ENCODE results near the gene SCRN1. TPM values are rescaled to one million over a fixed set of nuclear protein-coding genes. Genes with fewer than 3 reads are reported as not detected.
"Not testable (repeated sequence)": the region's sequence is repeated elsewhere in the genome, so short reads cannot be mapped to it uniquely, and the experiment has no call there.

SCRN1 gene
- total RNA-seq, 1 experiment from 2014 or later = 116 TPM

DNA sequence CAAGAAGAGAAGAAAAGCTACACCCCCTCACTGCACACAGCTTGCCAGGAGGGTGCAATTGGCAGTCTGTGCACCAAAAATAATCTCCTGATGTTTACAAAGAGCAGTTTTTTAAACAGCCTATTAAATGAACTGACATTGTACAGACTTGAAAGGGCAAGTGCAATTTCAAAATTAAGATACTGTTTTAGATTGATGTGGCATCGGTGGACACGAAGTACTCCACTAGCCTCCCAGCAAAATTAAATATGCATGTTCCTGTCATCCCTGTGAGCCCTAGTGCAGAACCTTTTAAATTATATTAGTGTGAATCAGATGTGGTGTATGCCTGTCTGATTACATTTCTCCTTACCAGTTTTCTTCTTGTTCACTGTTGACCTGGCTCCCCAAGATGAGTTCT, 95.3 kb downstream of the SCRN1 start:
- Mint-ChIP-seq H3K4me1 (ENCODE audit: low read depth, unreplicated experiment) (no peaks in the 10 kb centered on the region), H3K9me3 (ENCODE audit: low read depth, unreplicated experiment) (peaks cover 10% of the 10 kb centered on the region), H3K27me3 (ENCODE audit: unreplicated experiment) (no peaks in the 10 kb centered on the region), H3K4me3 (ENCODE audit: low read depth, unreplicated experiment) (no peak overlapping the region), H3K36me3 (ENCODE audit: insufficient read depth, unreplicated experiment) (no peaks in the 10 kb centered on the region), H3K27ac (ENCODE audit: unreplicated experiment) (no peak overlapping the region)
- CTCF ChIA-PET = interaction anchor here (0.7 kb wide), 1 partner anchor 28 kb away, joined by 3 read pairs; no protein-coding TSS in a partner anchor
- DNase-seq = no peak
- TF ChIP-seq, protein P1, sequence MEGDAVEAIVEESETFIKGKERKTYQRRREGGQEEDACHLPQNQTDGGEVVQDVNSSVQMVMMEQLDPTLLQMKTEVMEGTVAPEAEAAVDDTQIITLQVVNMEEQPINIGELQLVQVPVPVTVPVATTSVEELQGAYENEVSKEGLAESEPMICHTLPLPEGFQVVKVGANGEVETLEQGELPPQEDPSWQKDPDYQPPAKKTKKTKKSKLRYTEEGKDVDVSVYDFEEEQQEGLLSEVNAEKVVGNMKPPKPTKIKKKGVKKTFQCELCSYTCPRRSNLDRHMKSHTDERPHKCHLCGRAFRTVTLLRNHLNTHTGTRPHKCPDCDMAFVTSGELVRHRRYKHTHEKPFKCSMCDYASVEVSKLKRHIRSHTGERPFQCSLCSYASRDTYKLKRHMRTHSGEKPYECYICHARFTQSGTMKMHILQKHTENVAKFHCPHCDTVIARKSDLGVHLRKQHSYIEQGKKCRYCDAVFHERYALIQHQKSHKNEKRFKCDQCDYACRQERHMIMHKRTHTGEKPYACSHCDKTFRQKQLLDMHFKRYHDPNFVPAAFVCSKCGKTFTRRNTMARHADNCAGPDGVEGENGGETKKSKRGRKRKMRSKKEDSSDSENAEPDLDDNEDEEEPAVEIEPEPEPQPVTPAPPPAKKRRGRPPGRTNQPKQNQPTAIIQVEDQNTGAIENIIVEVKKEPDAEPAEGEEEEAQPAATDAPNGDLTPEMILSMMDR (IDR thresholded peaks at IDR 0.05; ENCODE audit: unreplicated experiment) = no peak
- no TSS peak for BruUV-seq (replicated peaks)
- intact Hi-C loops (cut with micrococcal nuclease; ENCODE audit: unreplicated experiment) = no loop called here

DNA sequence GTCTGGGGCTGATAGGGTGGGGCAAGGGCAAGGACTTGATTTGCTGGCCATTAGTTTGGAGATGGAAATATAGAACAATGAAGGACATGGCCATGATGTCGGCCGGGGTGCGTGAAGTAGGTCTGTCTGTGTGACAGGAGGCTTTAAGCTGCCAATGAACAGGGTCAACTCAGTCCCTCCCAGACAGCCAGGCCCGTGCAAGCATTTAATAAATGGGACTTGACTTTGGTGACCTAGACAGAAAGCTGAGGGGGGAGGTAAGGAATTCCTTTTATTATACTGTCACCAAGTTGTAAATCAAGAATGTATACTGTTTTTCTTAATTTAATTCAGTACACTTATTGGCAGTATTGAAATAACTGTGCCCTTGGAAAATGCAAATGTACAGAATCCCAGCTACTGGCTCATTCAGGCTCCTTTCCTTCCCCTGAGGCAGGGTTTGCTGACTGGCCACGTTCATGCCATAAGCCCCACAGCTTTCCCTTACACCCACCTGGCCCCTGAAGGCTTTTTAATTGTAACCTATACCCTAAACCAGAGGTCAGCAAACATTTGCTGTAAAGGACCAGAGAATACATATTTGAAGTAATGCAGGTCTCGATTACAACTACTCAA, 96.1 kb downstream of the SCRN1 start:
- TF ChIP-seq, protein P1 (IDR thresholded peaks at IDR 0.05; ENCODE audit: unreplicated experiment) = no peak
- intact Hi-C loops (cut with micrococcal nuclease; ENCODE audit: unreplicated experiment) = no loop called here
- Mint-ChIP-seq H3K4me3 (ENCODE audit: low read depth, unreplicated experiment) (no peak overlapping the region), H3K4me1 (ENCODE audit: low read depth, unreplicated experiment) (no peaks in the 10 kb centered on the region), H3K9me3 (ENCODE audit: low read depth, unreplicated experiment) (peaks cover 10% of the 10 kb centered on the region), H3K27me3 (ENCODE audit: unreplicated experiment) (no peaks in the 10 kb centered on the region), H3K27ac (ENCODE audit: unreplicated experiment) (no peak overlapping the region), H3K36me3 (ENCODE audit: insufficient read depth, unreplicated experiment) (no peaks in the 10 kb centered on the region)
- no peak for DNase-seq
- BruUV-seq (replicated peaks) = no TSS peak
- CTCF ChIA-PET = no interaction called here

DNA sequence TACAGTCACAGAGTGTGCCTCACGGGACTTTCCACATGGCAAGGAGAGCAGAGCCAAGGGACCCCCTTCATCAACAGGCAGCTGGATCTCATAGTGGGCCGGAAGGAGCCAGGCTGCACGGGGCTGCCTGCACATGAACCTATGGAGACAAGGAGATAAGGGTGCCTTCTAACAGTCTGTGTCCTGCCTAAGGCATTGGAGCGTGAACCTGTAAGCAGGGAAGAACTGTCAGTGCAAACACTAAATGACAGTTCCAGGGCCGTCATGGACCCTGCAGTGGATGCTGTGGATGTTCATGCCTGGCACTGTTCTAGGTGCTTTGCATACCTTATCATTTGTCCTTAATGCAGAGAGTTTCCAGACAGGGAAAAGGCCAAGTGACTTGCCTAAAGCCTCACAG, 97.4 kb downstream of the SCRN1 start:
- no TSS peak for BruUV-seq (replicated peaks)

DNA sequence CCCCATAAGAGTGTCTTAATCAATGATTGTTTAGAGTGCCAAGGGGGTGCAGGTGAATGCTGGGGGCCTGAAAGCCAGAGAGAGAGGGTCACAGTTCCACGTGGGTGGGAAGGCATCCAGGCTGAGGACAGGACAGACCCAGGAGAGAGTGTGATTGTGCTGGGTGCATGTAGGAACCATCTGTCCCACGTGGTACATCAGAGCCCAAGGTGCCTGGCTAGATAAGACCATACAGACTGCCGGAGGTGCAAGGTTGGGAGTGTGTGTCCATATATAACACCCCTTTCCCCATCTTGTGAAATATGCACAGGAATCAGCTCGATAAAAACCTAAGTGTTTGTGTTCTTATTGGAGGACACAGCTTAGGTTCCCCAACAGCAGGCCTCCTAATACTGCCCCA, 97.8 kb downstream of the SCRN1 start:
- Mint-ChIP-seq H3K27ac (ENCODE audit: unreplicated experiment) (no peak overlapping the region), H3K27me3 (ENCODE audit: unreplicated experiment) (no peaks in the 10 kb centered on the region), H3K4me3 (ENCODE audit: low read depth, unreplicated experiment) (no peak overlapping the region), H3K4me1 (ENCODE audit: low read depth, unreplicated experiment) (no peaks in the 10 kb centered on the region), H3K9me3 (ENCODE audit: low read depth, unreplicated experiment) (peaks cover under 1% of the 10 kb centered on the region), H3K36me3 (ENCODE audit: insufficient read depth, unreplicated experiment) (no peaks in the 10 kb centered on the region)
- BruUV-seq (replicated peaks) = no TSS peak
- TF ChIP-seq, protein P1 (IDR thresholded peaks at IDR 0.05; ENCODE audit: unreplicated experiment) = no peak
- intact Hi-C loops (cut with micrococcal nuclease; ENCODE audit: unreplicated experiment) = no loop called here
- DNase-seq = no peak
- CTCF ChIA-PET = no interaction called here

More for the DNA sequence above, 97.4 kb downstream of the SCRN1 start:
- TF ChIP-seq, protein P1 (IDR thresholded peaks at IDR 0.05; ENCODE audit: unreplicated experiment) = no peak
- CTCF ChIA-PET = no interaction called here
- Mint-ChIP-seq H3K36me3 (ENCODE audit: insufficient read depth, unreplicated experiment) (no peaks in the 10 kb centered on the region), H3K4me3 (ENCODE audit: low read depth, unreplicated experiment) (no peak overlapping the region), H3K27me3 (ENCODE audit: unreplicated experiment) (no peaks in the 10 kb centered on the region), H3K27ac (ENCODE audit: unreplicated experiment) (no peak overlapping the region), H3K4me1 (ENCODE audit: low read depth, unreplicated experiment) (no peaks in the 10 kb centered on the region), H3K9me3 (ENCODE audit: low read depth, unreplicated experiment) (peaks cover 3% of the 10 kb centered on the region)
- intact Hi-C loops (cut with micrococcal nuclease; ENCODE audit: unreplicated experiment) = no loop called here
- no peak for DNase-seq

DNA sequence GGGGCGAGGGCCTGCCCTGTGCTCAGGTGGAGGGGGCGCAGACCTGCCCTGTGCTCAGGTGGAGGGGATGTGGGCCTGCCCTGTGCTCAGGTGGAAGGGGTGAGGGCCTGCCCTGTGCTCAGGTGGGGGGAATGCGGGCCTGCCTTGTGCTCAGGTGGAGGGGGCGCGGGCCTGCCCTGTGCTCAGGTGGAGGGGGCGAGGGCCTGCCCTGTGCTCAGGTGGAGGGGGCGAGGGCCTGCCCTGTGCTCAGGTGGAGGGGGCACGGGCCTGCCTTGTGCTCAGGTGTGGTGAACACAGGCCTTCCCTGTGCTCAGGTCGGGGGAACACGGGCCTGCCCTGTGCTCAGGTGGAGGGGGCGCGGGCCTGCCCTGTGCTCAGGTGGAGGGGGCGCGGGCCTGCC, 98.8 kb downstream of the SCRN1 start:
- intact Hi-C loops (cut with micrococcal nuclease; ENCODE audit: unreplicated experiment); H3K4me1 Mint-ChIP-seq (ENCODE audit: low read depth, unreplicated experiment); H3K9me3 Mint-ChIP-seq (ENCODE audit: low read depth, unreplicated experiment); H3K27ac Mint-ChIP-seq (ENCODE audit: unreplicated experiment); BruUV-seq (replicated peaks); DNase-seq; H3K4me3 Mint-ChIP-seq (ENCODE audit: low read depth, unreplicated experiment); H3K27me3 Mint-ChIP-seq (ENCODE audit: unreplicated experiment); H3K36me3 Mint-ChIP-seq (ENCODE audit: insufficient read depth, unreplicated experiment): not testable (repeated sequence)
- CTCF ChIA-PET = interaction anchor here (0.6 kb wide), 1 partner anchor 33 kb away, joined by 3 read pairs; no protein-coding TSS in a partner anchor
